Panc1 (cell line): ENCODE data around the gene NEMP1.

Experiments
- POLR2AphosphoS5 ChIP-seq: IDR thresholded peaks from 2 replicates; pipeline ENCODE4 v1.6.1; 2012; ENCODE audit warnings: mild to moderate bottlenecking, low read depth, low read length, moderate library complexity
- SIN3A ChIP-seq: IDR thresholded peaks from 2 replicates; pipeline ENCODE4 v1.6.1; 2012; ENCODE audit warnings: low read depth, mild to moderate bottlenecking, low read length, moderate library complexity, borderline replicate concordance; ENCODE audit not compliant: insufficient read depth
- TCF7L2 ChIP-seq: IDR thresholded peaks from 2 replicates; pipeline ENCODE4 v1.6.1; 2011; ENCODE audit warnings: mild to moderate bottlenecking, low read depth, low read length, inconsistent platforms
- TF ChIP-seq, protein P1 (sequence below), 2 experiments: IDR thresholded peaks; 2 replicates each; pipeline ENCODE4 v1.6.1; 2011 to 2012; ENCODE audit warnings: low read depth in 2 of 2, control low read depth in 1 of 2, low read length in 1 of 2, mild to moderate bottlenecking in 1 of 2, moderate library complexity in 1 of 2; ENCODE audit not compliant: insufficient read depth in 1 of 2
- TF ChIP-seq, protein P2 (sequence below): fragments of 450-650 bp; IDR thresholded peaks from 2 replicates; pipeline ENCODE4 v1.5.1; 2017; ENCODE audit warnings: mild to moderate bottlenecking

DNA sequence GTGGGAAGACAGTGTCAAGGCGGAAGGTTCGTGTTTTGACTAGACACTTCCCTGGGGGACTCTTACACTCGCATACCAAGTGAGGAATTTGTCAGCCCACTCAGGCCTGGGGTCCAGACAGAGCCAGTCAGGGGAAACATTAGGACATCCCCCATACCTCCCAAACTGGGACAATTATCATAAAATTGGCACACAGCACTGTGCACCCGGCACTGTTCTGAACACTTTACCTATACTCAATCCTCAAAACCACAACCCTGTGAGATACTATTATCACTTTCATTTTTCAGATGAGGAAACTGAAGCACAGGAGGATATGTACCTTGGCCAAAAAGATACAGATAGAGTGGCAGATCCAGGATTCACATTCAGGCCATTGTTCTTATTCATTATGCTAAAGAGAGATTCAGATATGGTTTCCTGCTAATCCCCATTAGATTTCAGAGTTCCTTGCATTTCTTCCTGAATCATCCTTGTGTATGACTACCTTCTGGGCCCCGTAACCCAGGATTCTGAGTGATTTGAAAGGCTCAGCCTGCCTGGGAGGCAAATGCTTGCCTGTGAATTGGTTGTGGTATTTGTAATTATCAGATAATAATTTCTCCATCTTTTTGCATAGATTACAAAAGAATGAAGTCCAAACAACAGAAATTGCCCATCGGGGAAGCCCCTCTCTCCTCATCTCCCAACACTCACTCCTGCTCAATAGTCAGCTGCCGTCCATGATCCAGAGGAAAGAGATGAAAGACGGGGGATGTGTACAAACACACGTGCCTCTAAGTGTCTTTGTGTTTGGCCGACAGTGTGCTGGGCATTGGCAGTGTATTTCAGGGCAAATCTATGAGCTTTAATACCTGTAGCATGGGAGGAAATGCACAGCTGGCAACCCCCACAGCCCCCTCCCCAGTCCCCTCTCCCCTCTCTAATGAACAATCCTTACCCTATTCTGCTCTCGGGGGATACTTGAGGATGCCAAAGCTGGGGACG lies 66.9 kb downstream of the NEMP1 start:
- TF ChIP-seq, protein P1, sequence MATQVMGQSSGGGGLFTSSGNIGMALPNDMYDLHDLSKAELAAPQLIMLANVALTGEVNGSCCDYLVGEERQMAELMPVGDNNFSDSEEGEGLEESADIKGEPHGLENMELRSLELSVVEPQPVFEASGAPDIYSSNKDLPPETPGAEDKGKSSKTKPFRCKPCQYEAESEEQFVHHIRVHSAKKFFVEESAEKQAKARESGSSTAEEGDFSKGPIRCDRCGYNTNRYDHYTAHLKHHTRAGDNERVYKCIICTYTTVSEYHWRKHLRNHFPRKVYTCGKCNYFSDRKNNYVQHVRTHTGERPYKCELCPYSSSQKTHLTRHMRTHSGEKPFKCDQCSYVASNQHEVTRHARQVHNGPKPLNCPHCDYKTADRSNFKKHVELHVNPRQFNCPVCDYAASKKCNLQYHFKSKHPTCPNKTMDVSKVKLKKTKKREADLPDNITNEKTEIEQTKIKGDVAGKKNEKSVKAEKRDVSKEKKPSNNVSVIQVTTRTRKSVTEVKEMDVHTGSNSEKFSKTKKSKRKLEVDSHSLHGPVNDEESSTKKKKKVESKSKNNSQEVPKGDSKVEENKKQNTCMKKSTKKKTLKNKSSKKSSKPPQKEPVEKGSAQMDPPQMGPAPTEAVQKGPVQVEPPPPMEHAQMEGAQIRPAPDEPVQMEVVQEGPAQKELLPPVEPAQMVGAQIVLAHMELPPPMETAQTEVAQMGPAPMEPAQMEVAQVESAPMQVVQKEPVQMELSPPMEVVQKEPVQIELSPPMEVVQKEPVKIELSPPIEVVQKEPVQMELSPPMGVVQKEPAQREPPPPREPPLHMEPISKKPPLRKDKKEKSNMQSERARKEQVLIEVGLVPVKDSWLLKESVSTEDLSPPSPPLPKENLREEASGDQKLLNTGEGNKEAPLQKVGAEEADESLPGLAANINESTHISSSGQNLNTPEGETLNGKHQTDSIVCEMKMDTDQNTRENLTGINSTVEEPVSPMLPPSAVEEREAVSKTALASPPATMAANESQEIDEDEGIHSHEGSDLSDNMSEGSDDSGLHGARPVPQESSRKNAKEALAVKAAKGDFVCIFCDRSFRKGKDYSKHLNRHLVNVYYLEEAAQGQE (IDR thresholded peaks at IDR 0.05; ENCODE audit: insufficient read depth in 1 of 2, low read depth in 2 of 2, low read length in 1 of 2), result no peak
- TF ChIP-seq, protein P2, sequence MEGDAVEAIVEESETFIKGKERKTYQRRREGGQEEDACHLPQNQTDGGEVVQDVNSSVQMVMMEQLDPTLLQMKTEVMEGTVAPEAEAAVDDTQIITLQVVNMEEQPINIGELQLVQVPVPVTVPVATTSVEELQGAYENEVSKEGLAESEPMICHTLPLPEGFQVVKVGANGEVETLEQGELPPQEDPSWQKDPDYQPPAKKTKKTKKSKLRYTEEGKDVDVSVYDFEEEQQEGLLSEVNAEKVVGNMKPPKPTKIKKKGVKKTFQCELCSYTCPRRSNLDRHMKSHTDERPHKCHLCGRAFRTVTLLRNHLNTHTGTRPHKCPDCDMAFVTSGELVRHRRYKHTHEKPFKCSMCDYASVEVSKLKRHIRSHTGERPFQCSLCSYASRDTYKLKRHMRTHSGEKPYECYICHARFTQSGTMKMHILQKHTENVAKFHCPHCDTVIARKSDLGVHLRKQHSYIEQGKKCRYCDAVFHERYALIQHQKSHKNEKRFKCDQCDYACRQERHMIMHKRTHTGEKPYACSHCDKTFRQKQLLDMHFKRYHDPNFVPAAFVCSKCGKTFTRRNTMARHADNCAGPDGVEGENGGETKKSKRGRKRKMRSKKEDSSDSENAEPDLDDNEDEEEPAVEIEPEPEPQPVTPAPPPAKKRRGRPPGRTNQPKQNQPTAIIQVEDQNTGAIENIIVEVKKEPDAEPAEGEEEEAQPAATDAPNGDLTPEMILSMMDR, result no peak
- TF ChIP-seq POLR2AphosphoS5 (no peak), TCF7L2 (no peak), SIN3A (no peak)
